HEK293 (cell line): Measurements from ENCODE around the gene MTOR.

Source experiments
- ATF2 ChIP-seq: fragments of 450-650 bp; formaldehyde crosslinking; IDR thresholded peaks from 2 replicates; pipeline ENCODE4 v1.5.1; 2016; ENCODE audit warnings: missing biosample characterization, missing genetic modification characterization, low read depth
- CTCF ChIP-seq: fragments of 450-650 bp; formaldehyde crosslinking; IDR thresholded peaks from 2 replicates; pipeline ENCODE4 v1.5.1; 2016; ENCODE audit warnings: missing biosample characterization, missing genetic modification characterization
- PRDM4 ChIP-seq: fragments of 450-650 bp; formaldehyde crosslinking; IDR thresholded peaks from 2 replicates; pipeline ENCODE4 v1.5.1; 2017; ENCODE audit warnings: missing biosample characterization, missing genetic modification characterization
- YY1 ChIP-seq: fragments of 450-650 bp; formaldehyde crosslinking; IDR thresholded peaks from 2 replicates; pipeline ENCODE4 v1.5.1; 2018; ENCODE audit warnings: missing biosample characterization, missing genetic modification characterization
- ZNF639 ChIP-seq: fragments of 450-650 bp; formaldehyde crosslinking; IDR thresholded peaks from 2 replicates; pipeline ENCODE4 v1.5.1; 2016; ENCODE audit warnings: missing biosample characterization, missing genetic modification characterization
- ZNF792 ChIP-seq: fragments of 450-650 bp; formaldehyde crosslinking; IDR thresholded peaks from 2 replicates; pipeline ENCODE4 v1.5.1; 2016; ENCODE audit warnings: missing biosample characterization, missing genetic modification characterization

- no peak for TF ChIP-seq ATF2 (tag by site-specific recombination)
- TF ChIP-seq PRDM4 (tag by site-specific recombination), result no peak
- TF ChIP-seq CTCF (tag by site-specific recombination), result no peak
- no peak for TF ChIP-seq ZNF639
- TF ChIP-seq YY1, result no peak
- no peak for TF ChIP-seq ZNF792 (tag by site-specific recombination)
Measured at GRCh38 chr1:11134898-11135266, 127.5 kb downstream of the MTOR start.
